GM12892 (cell line): ENCODE measurements around the gene BRF1.

Source experiments
- POLR2A ChIP-seq: IDR thresholded peaks from 2 replicates; pipeline ENCODE4 v1.6.1; 2011; ENCODE audit warnings: low read depth, low read length, control low read depth
- POLR2AphosphoS5 ChIP-seq: IDR thresholded peaks from 2 replicates; pipeline ENCODE4 v1.6.1; 2011; ENCODE audit warnings: low read depth, low read length, control low read depth

DNA sequence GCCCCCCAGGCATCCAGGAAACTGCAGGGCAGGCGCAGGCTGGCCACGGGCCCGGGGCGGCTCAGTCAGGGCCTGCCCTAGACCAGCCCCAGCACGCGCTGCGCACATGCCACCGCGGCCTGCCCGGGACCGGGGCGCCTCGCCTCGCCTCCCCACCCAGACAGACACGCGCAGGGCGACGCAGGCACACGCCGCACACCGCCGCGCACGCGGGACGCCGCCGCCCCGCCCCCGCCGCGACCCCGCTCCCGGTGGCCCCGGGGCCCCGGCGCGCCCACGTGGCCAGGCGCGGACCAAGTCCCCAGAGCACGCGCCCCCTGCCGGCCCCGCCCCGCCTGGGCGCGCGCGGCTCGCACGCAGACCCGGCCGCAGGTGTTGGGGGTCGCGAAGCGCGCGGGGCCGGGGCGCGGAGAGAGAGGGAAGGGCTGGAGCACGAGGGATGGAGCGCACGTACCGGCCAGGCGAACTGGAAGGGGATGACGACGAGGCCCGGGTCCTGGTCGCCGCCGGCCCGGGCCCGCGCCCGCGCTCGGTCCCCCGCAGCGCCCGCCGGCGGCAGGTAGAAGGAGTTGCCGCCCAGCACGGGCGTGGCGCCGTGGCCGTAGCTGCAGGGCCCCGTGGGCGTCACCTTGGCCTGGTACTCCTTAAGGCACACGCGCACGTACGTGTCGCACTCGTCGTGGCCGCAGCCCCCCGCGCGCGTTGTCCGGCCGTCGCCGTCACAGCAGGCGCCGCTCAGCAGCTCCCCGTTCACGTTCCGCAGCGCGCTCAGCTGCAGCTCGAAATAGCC, 133.3 kb downstream of the BRF1 start:
- no peak for TF ChIP-seq POLR2AphosphoS5
- no peak for TF ChIP-seq POLR2A
